Fibroblast of the aortic adventitia (primary cell): ENCODE measurements around the gene BCOR. TPM values are rescaled to one million over a fixed set of nuclear protein-coding genes. Genes with fewer than 3 reads are reported as not detected.

Experiments
- DNase-seq: peaks from one replicate; pipeline ENCODE4 v3.0.0-alpha.2; 2010; ENCODE audit warnings: low read depth
- H3K4me3 ChIP-seq: 2 replicates; pipeline ENCODE4 v1.5.1; 2011; ENCODE audit warnings: low read depth, mild to moderate bottlenecking, control low read depth, low read length, moderate library complexity
- total RNA-seq: library from RNA; depleted of rRNA; stranded (reverse); fragments of >200 nt; gene quantifications from 2 replicates; pipeline ENCODE4 v1.2.3, GENCODE V29; 2012; ENCODE audit warnings: low replicate concordance
- TF ChIP-seq, protein P1 (sequence below): IDR thresholded peaks from 2 replicates; pipeline ENCODE4 v1.5.1; 2011; ENCODE audit warnings: mild to moderate bottlenecking, low read length, control low read depth, inconsistent platforms; ENCODE audit not compliant: insufficient read depth

BCOR gene
- total RNA-seq, result 8.2 and 12.7 TPM in 2 replicates

DNA sequence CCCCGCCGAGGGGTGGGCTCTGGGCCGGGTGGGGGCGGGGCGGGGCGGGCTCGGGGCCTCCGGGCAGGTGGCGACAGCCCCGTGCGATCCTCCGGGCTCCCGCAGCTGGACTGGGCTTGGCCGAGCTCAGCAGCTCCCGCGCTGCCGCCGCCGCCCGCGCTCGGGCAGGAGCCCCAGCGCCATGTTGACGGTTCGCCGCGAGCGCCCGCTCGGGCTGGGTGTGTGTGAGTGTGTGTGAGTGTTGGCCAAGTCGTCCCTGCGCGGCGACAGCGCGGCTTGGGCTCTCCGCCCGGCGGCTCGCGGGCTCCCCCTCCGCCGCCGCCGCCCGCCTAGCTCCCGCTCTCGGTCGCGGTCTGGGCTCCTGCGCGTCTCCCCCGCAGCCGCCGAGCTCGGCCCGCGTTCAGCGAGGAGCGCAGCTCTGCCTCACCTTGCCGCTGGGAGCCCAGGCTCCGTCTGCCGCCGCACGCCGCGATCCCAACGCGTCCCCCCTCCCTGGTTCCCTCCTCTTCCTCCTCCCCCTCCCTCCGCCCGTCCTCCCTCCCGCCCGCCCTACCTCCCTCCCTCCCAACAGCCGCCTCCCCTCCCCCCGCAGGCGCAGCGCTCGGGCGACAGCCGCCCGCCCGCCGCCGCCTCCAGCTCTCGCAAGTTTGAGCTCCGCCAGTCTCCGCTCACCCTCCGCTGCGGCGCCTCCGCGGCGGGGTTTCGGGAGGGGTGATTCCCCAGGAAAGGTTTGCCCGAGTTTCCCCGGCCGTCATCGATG is at the start of gene BCOR:
TSS of gene BCOR (minus strand) at position 455 of the 760 bp plus-strand sequence. CDS start 20,029 bp downstream, outside the sequence.
- peak; percentile 62 for DNase-seq
- TF ChIP-seq, protein P1, sequence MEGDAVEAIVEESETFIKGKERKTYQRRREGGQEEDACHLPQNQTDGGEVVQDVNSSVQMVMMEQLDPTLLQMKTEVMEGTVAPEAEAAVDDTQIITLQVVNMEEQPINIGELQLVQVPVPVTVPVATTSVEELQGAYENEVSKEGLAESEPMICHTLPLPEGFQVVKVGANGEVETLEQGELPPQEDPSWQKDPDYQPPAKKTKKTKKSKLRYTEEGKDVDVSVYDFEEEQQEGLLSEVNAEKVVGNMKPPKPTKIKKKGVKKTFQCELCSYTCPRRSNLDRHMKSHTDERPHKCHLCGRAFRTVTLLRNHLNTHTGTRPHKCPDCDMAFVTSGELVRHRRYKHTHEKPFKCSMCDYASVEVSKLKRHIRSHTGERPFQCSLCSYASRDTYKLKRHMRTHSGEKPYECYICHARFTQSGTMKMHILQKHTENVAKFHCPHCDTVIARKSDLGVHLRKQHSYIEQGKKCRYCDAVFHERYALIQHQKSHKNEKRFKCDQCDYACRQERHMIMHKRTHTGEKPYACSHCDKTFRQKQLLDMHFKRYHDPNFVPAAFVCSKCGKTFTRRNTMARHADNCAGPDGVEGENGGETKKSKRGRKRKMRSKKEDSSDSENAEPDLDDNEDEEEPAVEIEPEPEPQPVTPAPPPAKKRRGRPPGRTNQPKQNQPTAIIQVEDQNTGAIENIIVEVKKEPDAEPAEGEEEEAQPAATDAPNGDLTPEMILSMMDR, result no peak

DNA sequence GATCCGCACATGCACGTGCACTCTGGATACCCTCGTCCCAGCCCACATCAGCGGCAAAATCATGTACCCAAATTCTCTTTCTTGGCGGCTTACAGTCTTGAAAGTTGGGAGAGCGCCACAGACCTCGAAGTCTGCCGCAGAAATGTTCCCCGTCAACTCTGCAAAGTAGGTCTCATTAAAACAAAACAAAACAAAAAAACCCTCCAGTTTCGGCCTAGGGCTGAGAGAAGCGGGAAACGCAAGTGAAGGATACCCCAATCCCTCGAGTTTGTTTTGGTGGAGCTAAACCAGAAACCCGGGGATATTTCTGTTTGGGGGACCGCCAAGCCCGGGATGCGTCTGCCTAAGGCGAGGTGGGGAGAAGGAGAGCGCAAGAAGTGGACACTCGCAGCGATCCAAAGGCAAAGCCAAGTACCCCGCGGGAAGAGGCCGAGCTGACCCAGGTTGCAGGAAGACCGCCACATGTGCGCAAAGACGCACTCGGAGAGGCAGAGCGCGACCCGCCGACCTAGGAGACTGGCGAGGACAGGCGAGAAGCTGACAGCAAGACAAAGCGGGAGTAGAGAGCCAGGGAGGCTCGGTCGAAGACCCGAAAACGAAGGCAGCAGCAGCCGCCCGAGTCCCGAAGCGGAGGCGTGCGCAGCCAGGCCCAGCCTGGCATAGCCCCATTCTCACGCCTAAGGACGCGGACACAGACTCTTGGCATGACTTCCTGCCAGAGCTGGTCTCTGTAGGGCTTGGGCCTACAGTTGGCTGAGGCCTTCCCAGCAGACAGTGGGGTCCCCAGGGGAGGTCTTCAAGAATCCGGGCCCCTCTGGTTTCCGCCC is 49.6 kb upstream of the BCOR start:
- H3K4me3 ChIP-seq, result no peak overlapping the region
- TF ChIP-seq, protein P1, result no peak
- no peak for DNase-seq

More for the DNA sequence above, at the start of gene BCOR:
- H3K4me3 ChIP-seq, result peak within 1 kb of the TSS; percentile 68

DNA sequence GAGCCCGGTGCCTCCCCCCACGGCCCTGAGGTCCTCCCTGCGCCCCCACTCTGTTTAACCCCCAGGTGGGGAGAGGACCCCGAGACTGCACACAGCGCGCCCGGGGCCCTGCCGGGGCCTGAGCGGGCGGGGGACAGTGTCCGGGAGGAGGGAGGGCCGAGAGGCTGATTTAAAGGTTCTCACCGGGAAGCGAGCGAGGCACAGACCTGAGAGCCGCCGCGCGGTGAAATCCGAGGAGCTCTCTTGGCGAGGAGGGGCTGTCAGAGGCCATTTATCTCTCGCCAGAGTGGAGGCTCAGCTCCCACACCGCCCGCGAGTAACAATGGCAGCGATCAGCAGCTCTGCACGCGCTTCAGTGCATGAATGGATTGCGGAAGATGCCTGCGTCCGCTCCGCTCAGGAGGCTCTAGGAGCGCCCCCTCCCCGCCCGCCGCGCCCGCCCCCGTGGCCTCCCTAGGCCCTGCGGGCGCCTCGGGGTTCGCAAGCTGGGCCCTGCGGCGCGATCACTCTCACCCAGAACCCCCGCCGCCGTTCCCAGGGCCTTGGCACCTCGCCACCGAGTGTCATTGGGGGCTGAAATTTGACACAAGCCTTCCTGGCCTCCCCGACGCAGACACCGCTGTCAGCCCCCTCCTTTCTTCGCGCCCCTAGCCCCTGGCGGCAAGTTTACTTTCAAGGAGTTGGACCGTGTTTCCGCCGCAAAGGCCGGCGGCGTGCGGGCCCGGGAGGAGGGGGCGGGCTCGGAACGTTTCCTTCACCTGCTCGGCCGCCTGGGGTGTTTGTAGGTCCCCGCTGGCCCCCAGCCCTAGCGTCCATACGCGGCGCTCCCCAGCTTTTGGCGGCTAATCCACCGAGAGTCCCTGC is 48.7 kb upstream of the BCOR start:
- TF ChIP-seq, protein P1, result no peak
- DNase-seq, result peak; percentile 53
- peak overlapping the region; percentile 42 for H3K4me3 ChIP-seq

DNA sequence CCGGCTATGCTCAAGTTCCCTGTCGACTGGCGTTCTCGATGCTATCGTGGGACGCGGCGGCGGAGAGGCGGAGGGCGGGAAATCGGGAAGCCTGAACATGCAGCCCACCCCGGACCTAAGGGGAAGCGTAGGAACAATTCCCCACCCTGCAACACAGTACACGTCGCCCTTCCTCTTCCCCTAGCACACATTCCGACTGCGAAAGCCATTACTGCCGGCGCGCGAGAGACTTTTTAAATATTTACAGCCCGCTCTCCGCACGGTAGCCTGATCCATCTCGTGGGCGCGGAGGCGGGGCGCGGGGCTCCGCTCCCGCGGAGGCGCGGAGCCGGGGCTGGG is 48.1 kb upstream of the BCOR start:
- TF ChIP-seq, protein P1, result no peak
- H3K4me3 ChIP-seq, result peak overlapping the region; percentile 42
- DNase-seq, result no peak

DNA sequence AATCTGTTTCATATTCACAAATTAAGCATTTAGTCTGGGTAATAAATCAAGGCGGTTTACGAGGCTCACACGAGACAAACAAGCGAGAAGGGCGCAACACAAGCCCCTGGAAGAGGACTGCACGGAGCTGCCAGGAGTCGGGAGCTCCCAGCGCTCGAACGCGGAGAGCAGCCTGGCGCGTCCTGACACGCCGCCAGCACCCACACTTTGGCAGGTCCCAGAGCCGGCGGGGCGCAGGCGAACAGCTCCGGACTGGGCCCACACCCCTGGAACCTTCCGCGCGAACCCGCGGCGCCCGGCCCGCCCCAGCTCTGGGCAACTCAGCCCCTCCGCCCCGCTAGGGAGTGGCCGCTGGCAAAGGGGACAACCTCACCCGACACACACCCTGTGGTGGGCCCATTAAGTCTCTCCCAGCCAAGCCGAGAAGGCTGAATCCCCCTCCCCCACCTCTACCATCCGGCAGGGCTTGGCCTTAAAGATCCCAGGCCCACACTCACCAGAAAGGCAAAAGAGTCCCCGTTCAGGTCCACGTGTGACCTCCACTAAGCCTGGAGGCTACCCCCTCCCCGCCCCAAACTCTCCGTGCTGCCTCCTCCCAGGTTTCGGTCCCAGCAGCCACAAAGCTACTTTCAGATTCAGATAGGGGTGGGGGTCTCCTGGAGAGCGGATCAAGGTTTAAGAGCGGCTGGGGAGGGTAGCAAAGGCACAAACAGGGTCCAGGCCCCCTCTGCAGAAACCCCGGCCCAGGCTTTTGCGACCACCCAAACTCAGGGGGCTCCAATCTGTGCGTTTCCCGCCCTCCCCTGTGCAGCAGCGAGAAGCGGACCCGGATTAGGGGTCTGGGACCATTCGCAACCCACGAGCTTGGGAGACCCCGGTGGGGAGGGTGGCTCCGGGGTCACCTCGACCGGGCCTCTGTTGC is 47.5 kb upstream of the BCOR start:
- DNase-seq, result no peak
- H3K4me3 ChIP-seq, result no peak overlapping the region
- TF ChIP-seq, protein P1, result no peak
